Prostate gland (tissue), 2 donors: ENCODE data around the gene ADAR.
"Not testable (repeated sequence)": the region's sequence is repeated elsewhere in the genome, so short reads cannot be mapped to it uniquely, and the experiment has no call there.

Experiments used
- CTCF ChIP-seq, 4 experiments: fragments of 200-600 bp in 2 of 4; fragments of 450-650 bp in 2 of 4; sonication (generic) in 2 of 4; IDR thresholded peaks; 1 replicate in 3 of 4; 2 replicates in 1 of 4; pipeline ENCODE4 v1.5.1; 2016 to 2019; ENCODE audit warnings: antibody characterized with exemption in 4 of 4, mild to moderate bottlenecking in 2 of 4, moderate library complexity in 2 of 4
- POLR2A ChIP-seq: fragments of 450-650 bp; IDR thresholded peaks from one replicate; pipeline ENCODE4 v1.6.1; 2016; ENCODE audit warnings: antibody characterized with exemption, mild to moderate bottlenecking
- POLR2AphosphoS5 ChIP-seq: sonication (generic); formaldehyde crosslinking; IDR thresholded peaks from one replicate; pipeline ENCODE4 v1.6.1; 2017; ENCODE audit warnings: antibody characterized with exemption

DNA sequence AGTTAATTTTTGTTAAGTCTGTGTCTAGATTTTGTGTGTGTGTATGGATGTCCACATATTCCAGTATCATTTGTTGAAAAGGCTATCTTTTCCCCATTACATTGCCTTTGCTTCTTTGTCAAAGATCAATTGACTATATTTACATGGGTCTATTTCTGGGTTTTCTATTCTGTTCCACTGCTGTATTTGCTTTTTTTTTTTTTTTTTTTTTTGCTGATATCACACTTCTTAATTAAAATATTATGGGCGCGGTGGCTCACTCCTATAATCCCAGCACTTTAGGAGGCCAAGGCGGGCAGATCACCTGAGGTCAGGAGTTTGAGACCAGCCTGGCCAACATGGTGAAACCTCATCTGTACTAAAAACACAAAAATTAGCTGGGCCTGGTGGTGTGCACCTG is 36.7 kb upstream of the ADAR start:
- TF ChIP-seq CTCF (IDR thresholded peaks at IDR 0.05); POLR2A; POLR2AphosphoS5: not testable (repeated sequence)
